ENCODE measurements around the gene MAT1A.
"Not testable (repeated sequence)": the region's sequence is repeated elsewhere in the genome, so short reads cannot be mapped to it uniquely, and the experiment has no call there.

The MAT1A gene

GRCh38 chr10:80264081-80265056, 25.1 kb downstream of the MAT1A start:
- DNase-seq (ENCODE audit: low spot score), result no peak

GRCh38 chr10:80261316-80262030, 28.0 kb downstream of the MAT1A start:
- DNase-seq (ENCODE audit: low spot score), result no peak

GRCh38 chr10:80260295-80261243, 28.9 kb downstream of the MAT1A start:
- peak; percentile 42 for DNase-seq (ENCODE audit: low spot score)

GRCh38 chr10:80259405-80259871, 30.0 kb downstream of the MAT1A start:
- no peak for DNase-seq (ENCODE audit: low spot score)

GRCh38 chr10:80256798-80257197, 32.7 kb downstream of the MAT1A start:
- DNase-seq (ENCODE audit: low spot score), result peak; percentile 61

- not testable (repeated sequence) for DNase-seq (ENCODE audit: low spot score)
Measured at GRCh38 chr10:80254726-80255125, 34.7 kb downstream of the MAT1A start.

GRCh38 chr10:80253963-80254271, 35.5 kb downstream of the MAT1A start:
- DNase-seq (ENCODE audit: low spot score), result not testable (repeated sequence)

GRCh38 chr10:80253266-80253962, 36.0 kb downstream of the MAT1A start:
- no peak for DNase-seq (ENCODE audit: low spot score)

- no peak for DNase-seq (ENCODE audit: low spot score)
Measured at GRCh38 chr10:80252296-80252887, 37.1 kb downstream of the MAT1A start.

- not testable (repeated sequence) for DNase-seq (ENCODE audit: low spot score)
Measured at GRCh38 chr10:80251703-80252280, 37.7 kb downstream of the MAT1A start.

GRCh38 chr10:80250399-80250798, 39.1 kb downstream of the MAT1A start:
- not testable (repeated sequence) for DNase-seq (ENCODE audit: low spot score)

- DNase-seq (ENCODE audit: low spot score), result not testable (repeated sequence)
Measured at GRCh38 chr10:80249906-80250305, 39.6 kb downstream of the MAT1A start.

- not testable (repeated sequence) for DNase-seq (ENCODE audit: low spot score)
Measured at GRCh38 chr10:80247611-80248010, 41.8 kb downstream of the MAT1A start.

GRCh38 chr10:80244371-80244770, 45.1 kb downstream of the MAT1A start:
- DNase-seq (ENCODE audit: low spot score), result not testable (repeated sequence)

- DNase-seq (ENCODE audit: low spot score), result not testable (repeated sequence)
Measured at GRCh38 chr10:80242341-80242740, 47.1 kb downstream of the MAT1A start.

- not testable (repeated sequence) for DNase-seq (ENCODE audit: low spot score)
Measured at GRCh38 chr10:80236457-80236856, 53.0 kb downstream of the MAT1A start.

GRCh38 chr10:80234331-80235235, 54.9 kb downstream of the MAT1A start:
- not testable (repeated sequence) for DNase-seq (ENCODE audit: low spot score)

- not testable (repeated sequence) for DNase-seq (ENCODE audit: low spot score)
Measured at GRCh38 chr10:80233871-80234270, 55.6 kb downstream of the MAT1A start.

- DNase-seq (ENCODE audit: low spot score), result not testable (repeated sequence)
Measured at GRCh38 chr10:80226723-80227122, 62.7 kb downstream of the MAT1A start.

Data from HuH-7 (cell line).